CD4-positive, alpha-beta T cell treated with Interleukin-12 subunit alpha and Interleukin-12 subunit beta, for 1 hour (primary cell): ENCODE results near the gene OVCA2.
"Not testable (repeated sequence)": the region's sequence is repeated elsewhere in the genome, so short reads cannot be mapped to it uniquely, and the experiment has no call there.

Experiments used
- DNase-seq: peaks from one replicate; pipeline ENCODE4 v3.0.0-alpha.2; 2020

OVCA2 gene

DNA sequence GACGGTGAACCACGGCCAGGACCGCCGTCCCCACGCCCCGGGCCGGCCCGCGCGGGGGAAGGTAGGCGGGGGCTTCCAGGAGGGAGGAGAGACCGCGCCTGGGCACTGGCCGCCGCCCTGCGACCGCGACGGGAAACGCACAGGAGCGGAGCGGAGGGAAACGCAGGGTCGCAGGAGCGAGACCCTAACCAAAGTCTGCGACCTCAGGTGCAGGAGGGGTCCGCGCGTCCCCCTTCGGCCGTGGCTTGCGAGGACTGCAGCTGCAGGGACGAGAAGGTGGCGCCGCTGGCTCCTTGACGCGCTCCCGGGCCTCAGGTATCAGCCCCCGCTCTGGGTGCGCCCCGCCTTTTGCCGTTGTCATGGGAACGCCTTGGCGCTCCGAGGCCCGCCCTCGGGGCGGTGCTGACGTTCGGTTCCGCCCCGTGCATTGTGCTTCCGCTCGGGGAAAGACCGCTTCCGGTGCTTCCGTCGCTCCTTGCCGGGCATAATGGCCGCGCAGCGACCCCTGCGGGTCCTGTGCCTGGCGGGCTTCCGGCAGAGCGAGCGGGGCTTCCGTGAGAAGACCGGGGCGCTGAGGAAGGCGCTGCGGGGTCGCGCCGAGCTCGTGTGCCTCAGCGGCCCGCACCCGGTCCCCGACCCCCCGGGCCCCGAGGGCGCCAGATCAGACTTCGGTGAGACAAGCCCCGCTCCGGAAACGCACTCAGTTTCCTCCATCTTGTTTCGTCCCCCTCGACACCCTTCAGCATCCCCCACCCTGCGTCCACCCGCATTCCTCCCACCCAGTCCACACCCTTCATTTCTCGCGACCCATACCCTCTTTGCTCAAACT lies at the start of gene OVCA2:
Gene OVCA2, plus strand, starts transcription at position 462 of the 829 bp plus-strand sequence. Its CDS starts 26 bp downstream, at position 488.
- DNase-seq = peak; percentile 98

- DNase-seq = no peak
Observed at GRCh38 chr17:1992541-1992940, 49.3 kb upstream of the OVCA2 start.

DNA sequence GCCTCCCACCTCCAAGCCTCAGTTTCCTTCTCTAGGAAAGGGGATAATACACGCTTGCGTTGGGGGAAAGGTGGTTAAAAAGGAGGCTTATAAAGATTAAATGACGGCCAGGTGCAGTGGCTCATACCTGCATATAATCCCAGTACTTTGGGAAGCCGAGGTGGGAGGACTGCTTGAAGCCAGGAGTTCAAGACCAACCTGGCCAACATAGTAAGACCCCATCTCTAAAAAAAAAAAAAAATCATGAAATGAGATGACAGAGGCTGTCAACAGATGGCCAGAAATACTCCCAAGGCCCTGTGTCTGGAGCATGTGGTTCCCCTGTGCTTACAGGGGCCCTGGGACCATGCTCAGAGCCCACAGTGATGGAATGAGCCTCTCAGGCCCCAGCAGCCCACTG lies 47.1 kb upstream of the OVCA2 start:
- DNase-seq = no peak

GRCh38 chr17:1995321-1995892 lies 46.4 kb upstream of the OVCA2 start:
- DNase-seq = no peak

DNA sequence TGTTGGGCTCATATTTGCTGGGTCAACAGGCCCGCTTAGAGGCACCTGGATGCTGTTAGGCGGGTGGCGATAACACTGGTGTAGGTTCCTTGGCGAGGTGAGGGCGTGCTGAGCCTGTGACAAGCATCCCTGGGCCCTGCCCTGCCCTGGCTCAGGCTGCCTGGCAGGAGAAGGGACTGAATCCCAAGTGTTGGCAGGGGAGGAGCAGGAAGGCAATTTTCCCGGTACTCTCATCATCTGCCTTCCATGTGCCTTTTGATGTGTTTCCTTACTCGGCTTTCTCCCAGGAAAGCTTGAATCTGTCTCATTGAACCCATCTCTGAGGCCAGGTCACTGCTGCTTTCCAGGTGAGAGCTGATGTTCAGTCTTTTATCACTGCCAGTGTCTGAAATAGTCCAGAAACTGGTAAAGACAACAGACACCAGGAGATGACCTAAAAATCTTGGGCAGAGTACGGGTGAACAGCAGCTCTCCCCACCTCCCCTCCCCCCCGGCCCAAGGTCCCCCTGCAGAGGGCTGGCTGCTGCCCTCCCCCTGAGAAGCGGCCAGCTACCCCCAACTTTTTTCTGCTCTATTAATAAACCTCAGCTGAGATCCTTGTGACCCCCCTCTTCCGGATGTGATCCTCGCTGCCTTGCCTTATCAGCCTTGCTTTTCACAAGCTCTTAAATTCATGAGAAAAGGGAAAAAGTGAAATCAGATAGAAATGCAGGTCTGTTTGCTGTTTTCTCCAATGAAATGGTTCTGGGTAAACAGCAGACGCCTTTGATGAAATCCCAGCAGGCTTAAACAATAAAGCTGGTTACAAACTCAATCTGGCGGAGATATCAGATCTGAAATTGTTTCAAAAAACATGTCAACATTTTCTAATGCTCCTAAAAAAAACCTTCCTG lies 45.7 kb upstream of the OVCA2 start:
- no peak for DNase-seq

- no peak for DNase-seq
Observed at GRCh38 chr17:1996800-1997288, 45.0 kb upstream of the OVCA2 start.

- DNase-seq = no peak
Observed at GRCh38 chr17:1997289-1997926, 44.4 kb upstream of the OVCA2 start.

DNA sequence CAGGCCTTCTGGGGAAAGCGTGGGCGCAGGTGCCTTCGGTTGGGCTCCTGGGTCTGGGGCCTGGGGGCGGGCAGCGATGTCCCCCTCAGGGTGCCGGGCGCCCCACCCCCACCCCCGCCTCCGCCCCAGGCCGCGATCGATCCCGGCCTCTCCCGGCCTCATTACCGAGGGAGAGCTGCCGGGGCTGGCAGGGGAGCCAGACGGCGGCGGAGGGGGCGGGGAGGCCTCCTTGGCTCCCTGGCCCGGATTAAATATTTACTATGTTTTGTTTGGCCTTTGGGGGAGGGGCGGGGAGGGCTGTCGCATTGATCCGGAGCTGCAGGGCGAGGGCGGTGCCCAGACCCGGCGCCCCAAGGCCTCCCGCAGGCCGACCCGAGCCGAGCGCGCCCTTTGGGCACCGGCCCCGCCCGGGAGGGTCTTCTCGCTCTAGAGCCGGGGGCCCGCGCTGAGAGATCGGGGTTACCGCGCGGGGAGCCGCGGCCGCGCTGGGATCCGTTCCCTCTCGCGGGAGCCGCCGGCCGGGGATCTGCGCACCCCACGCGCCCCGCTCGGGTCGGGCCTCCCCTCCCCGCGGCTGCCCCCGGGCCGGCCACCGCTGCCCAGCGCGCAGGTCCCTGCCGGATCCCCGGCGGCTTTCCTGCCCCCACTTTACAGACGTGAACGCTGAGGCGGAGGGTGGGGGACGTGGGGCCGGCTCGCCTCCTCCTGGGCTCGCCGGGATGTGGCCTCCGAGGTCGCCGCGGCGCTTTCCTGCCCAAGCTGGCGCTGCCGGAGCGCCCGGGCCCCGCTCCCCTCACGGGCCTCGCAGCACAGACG lies 43.7 kb upstream of the OVCA2 start:
- DNase-seq = no peak

DNA sequence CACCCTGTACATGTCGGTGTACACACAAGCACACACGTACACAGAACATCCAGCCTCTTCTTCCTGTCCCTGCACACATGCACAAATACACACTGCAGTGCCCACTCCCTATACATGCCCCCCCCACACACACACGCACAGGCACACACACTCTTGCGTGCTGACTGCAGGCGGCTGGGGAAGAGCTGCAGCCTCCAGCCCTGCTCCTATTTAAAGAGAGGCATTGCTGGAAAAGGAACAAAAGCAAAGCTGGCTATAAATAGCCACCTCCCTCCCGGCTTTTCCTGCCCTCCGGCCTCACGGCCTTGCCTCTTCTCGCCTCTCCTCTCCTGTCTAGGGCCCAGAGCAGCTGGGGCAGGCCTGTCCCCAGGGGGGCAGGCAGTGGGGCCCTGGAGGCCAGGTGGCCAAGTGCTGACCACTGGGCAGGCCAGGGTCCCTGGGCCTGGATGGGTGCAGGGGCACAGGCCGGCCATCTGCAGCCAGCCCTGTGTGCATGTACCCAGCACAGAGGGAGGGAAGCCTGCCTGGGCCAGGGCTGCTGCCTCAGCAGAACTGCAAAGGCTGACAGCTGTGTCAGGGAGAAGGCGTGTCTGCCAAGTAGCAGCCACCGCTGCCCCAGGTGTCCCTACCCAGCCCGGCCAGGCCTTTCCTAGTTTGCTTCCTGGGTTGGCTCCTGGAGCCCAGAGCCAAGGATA lies 42.1 kb upstream of the OVCA2 start:
- DNase-seq = no peak

DNA sequence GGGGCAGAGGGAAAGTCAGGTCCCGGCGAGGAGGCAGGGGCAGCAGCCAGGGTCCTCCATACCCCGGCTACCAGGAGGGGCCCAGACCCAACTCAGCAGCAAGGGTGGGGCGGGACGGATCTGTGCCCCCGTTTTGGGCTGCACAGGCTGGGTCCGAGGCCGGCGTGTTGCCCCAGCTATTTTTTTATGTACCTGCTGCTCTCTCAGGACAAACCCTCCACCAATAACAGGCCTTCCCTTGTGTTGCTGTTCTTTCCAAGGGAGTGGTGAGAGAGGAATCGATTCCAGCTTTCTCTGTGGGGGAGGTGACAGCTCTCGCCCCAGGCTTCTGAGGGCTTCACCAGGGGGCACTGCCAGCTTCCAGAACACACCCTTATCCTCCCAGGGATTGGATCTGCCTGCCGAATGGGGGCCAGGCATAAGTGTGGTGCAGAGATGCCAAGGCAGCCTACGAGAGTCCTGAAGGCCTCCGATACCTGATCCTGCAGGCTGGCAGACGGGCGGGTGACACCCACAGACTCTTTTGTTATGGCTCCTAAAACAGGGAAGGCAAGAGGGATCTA lies 39.0 kb upstream of the OVCA2 start:
- DNase-seq = no peak

DNA sequence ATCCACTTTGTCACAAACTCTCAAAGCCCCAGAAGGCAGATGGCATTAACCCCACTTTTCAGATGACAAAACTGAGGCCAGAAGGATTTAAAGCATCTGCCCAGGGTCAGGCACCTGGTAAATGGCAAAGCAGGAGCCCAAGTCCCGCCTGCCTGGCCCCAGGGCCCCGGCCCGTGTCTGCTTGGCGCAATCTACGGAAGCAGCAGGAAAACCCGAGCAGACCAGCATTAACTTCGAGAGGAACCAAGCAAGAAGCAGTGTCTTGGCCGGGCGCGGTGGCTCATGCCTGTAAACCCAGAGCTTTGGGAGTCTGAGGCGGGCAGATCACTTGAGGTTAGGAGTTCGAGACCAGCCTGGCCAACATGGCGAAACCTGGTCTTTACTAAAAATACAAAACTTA lies 38.3 kb upstream of the OVCA2 start:
- DNase-seq = no peak

DNA sequence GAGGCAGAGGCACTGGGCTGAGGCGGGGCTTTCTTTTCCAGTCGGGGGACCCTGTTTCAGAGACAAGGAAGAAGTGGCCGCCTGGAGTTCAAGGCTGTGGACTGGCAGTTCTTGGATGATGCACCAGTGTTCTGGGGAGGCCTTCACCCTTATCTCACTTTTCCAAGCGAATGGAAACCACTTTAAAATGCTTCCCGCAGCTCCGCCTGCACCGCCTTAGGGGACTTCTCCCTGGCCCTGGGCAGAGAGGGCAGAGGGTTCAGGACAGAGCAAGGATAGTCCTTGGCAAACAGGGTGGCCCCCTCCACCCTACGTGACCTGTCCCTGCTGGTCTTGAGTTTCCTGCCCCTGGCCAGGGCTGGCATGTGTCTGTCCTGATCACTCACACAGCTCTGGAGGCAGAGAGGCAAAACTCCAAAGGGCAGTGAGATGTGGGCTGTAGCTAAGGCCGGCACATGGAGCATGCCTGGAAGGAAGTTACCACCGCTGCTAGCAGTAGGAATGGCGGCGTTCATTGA lies 37.3 kb upstream of the OVCA2 start:
- DNase-seq = no peak

- no peak for DNase-seq
Observed at GRCh38 chr17:2008332-2009126, 33.3 kb upstream of the OVCA2 start.

DNA sequence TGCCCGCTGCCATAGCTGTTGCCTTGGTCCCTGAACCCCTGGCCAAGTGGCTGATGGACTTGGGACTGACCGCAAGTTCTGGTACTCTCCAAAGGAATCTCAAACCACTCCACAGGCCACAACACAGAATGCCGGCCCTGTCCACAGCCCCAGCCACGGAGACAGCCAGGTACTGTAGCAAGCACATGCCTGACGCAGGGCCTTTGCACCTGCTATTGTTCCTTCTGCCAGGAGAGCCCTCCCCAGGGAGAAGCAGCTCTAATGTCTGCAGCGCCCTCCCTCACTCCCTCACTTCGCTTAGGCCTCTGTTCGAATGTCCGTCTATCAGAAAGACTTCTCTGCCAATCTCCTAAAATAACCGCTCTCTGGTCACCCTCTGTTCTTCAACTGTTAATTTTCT lies 32.1 kb upstream of the OVCA2 start:
- no peak for DNase-seq

DNA sequence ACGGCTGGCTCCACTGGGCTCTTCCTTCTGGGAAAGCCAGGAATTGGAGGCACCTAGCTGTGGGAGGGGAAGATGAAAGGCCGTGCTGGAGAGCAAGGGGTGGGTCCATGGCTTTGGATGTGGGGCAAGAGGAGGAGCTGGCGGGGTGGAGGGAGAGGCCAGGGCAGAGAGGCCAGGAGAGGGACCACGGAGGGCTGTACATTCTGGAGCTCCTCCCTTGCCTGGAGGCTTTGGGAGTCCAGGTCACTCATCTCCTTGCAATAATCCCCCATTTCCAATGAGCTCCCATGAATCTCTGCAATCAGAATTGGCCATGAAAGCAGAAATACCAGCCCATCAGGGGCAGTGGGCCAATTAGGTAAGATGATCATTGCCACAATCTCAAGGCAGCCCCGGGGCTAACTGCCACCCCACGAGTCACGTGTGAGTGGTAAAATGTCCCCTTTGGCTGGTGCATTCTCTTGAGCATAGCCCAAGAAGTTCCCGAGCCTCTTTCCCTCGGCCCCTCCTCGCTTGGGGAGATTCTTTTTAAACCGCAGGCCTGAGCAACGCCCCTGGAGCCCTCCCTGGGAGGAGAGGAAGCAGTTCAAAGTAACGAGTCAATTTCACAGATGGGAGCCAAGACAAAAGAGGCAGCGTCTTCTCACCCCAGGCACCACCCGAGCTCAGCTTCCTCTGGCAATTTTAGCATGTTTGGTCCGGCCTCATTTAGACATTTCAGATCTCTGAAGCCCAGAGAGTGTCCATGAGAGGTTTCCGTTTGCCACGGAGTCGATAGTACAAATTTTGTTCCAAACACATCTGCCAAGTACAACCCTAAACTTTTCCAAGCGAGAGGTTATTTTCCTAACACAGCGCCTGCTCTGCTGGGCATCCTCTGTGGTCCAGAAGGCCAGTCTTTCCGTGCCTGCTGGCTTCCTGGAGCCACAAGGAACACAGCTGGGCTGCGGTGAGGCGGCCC lies 30.1 kb upstream of the OVCA2 start:
- no peak for DNase-seq

- DNase-seq = no peak
Observed at GRCh38 chr17:2012499-2012898, 29.3 kb upstream of the OVCA2 start.

DNA sequence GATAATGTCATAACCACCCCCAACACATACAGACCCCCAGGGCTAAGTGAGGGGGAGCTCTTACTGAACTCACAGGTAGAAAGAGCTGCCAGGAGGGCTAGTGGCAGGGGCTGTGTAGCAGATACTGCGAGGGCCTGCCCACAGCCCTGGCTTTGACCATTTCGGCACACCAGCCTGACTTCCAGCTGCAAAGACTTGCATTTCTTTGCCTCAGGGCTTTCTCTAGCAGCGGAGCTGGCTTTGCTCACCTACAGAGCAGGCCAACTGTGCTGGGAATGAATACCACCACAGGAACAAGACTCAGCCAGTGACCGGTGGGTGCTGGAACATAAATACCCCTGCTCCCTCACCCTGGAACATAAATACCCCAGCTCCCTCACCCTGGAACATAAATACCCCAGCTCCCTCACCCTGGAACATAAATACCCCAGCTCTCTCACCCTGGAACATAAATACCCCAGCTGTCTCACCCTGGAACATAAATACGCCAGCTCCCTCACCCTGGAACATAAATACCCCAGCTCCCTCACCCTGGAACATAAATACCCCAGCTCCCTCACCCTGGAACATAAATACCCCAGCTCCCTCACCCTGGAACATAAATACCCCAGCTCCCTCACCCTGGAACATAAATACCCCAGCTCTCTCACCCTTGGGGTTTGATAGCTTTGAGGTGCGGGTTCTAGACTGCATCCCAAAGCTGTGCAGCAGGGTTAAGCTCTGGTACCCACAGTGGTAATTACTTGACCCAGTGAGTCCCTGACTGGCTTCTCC lies 28.4 kb upstream of the OVCA2 start:
- DNase-seq = not testable (repeated sequence)

DNA sequence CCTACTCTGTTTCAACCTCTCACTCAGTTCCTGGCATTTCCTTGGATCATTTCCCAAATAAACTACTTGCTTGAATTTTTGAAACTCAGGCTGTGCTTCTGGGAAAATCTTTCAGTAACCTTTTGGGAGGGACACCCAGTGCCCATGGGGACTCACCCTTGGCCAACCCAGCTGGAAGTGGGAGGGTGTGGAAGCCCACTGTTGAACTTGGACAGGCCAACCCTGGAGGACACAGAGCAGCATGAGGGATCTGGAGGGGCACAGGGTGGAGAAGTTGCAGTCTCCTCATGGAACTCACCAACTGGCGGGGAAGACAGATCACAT lies 27.9 kb upstream of the OVCA2 start:
- no peak for DNase-seq
